Subcutaneous adipose tissue (tissue), 4 donors: ENCODE measurements around the gene FGL2. TPM values are rescaled to one million over a fixed set of nuclear protein-coding genes. Genes with fewer than 3 reads are reported as not detected.

ENCODE experiments used
- CTCF ChIP-seq: fragments of 450-650 bp; IDR thresholded peaks from one replicate; pipeline ENCODE4 v1.5.1; 2016; ENCODE audit warnings: low read depth, mild to moderate bottlenecking, control low read depth, antibody characterized with exemption, moderate library complexity
- total RNA-seq, 4 donors: library from RNA; depleted of rRNA; stranded (reverse); fragments of >200 nt; gene quantifications; one replicate each; pipeline ENCODE4 v1.1.0, GENCODE V29; 2016

The FGL2 gene
- total RNA-seq, 4 donors from 2014 or later = 38.1 to 62.6 (median 51.3) TPM

- no peak for TF ChIP-seq CTCF
These were observed 42.9 kb upstream of the FGL2 start for GRCh38 chr7:77242554-77242953.

- no peak for TF ChIP-seq CTCF
These were observed 42.4 kb upstream of the FGL2 start for GRCh38 chr7:77242068-77242467.

- TF ChIP-seq CTCF = no peak
These were observed 39.9 kb upstream of the FGL2 start for GRCh38 chr7:77239471-77239870.

- no peak for TF ChIP-seq CTCF
These were observed 39.1 kb upstream of the FGL2 start for GRCh38 chr7:77238703-77239136.

GRCh38 chr7:77235276-77235675, 35.7 kb upstream of the FGL2 start:
- TF ChIP-seq CTCF = no peak

GRCh38 chr7:77232467-77232866, 32.8 kb upstream of the FGL2 start:
- no peak for TF ChIP-seq CTCF

- no peak for TF ChIP-seq CTCF
These were observed 26.8 kb upstream of the FGL2 start for GRCh38 chr7:77226357-77226839.
